ENCODE measurements around the gene FAM131C.

DNA sequence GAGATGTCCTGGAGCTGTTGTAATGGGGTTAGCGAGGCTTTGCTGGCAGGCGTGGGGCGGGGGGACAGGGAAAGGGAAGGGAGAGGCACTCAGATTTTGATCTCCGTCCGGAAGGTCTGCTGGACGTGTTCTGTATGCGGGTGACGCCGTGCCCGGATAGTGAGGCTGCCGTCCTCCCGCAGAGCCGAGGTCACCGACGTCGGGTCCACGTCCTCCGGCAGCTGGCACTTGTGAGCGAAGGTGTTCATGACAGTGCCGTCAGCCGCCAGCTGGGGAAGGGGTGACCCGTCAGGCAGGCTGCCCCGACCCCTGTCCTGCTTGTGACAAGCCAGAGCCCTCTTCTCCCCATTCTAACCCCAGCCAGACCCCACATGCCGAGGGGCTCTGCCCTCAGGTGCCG is 58.0 kb downstream of the FAM131C start:
- TF ChIP-seq, protein P1, sequence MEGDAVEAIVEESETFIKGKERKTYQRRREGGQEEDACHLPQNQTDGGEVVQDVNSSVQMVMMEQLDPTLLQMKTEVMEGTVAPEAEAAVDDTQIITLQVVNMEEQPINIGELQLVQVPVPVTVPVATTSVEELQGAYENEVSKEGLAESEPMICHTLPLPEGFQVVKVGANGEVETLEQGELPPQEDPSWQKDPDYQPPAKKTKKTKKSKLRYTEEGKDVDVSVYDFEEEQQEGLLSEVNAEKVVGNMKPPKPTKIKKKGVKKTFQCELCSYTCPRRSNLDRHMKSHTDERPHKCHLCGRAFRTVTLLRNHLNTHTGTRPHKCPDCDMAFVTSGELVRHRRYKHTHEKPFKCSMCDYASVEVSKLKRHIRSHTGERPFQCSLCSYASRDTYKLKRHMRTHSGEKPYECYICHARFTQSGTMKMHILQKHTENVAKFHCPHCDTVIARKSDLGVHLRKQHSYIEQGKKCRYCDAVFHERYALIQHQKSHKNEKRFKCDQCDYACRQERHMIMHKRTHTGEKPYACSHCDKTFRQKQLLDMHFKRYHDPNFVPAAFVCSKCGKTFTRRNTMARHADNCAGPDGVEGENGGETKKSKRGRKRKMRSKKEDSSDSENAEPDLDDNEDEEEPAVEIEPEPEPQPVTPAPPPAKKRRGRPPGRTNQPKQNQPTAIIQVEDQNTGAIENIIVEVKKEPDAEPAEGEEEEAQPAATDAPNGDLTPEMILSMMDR (IDR thresholded peaks at IDR 0.05) = no peak
- no peak for TF ChIP-seq POLR2A (IDR thresholded peaks at IDR 0.05)
